ENCODE measurements around the gene TSPAN7. TPM values are rescaled to one million over a fixed set of nuclear protein-coding genes. Genes with fewer than 3 reads are reported as not detected.

Gene TSPAN7
- total RNA-seq, 2 donors from 2014 or later, result 0.60 to 0.62 TPM

GRCh38 chrX:38682095-38682494 lies 120.8 kb downstream of the TSPAN7 start:
- Mint-ChIP-seq H3K36me3 (ENCODE audit: insufficient read depth in 2 of 2) (no peaks in the 10 kb centered on the region), H3K27me3 (ENCODE audit: low read depth) (peaks cover 49% of the 10 kb centered on the region), H3K27ac (no peak overlapping the region), H3K4me3 (no peak overlapping the region), H3K9me3 (no peaks in the 10 kb centered on the region), H3K4me1 (ENCODE audit: low read depth) (peaks cover 13% of the 10 kb centered on the region)
- DNase-seq (no peak), ATAC-seq (replicated peaks in 1 of 2) (no peak)

GRCh38 chrX:38692961-38693360 lies 131.6 kb downstream of the TSPAN7 start:
- H3K27me3 Mint-ChIP-seq (ENCODE audit: low read depth), result peaks cover 42% of the 10 kb centered on the region
- no peak overlapping the region for H3K27ac Mint-ChIP-seq
- peaks cover 1 to 2% of the 10 kb centered on the region in 2 donors for H3K36me3 Mint-ChIP-seq (ENCODE audit: insufficient read depth in 2 of 2)
- H3K4me1 Mint-ChIP-seq (ENCODE audit: low read depth), result no peaks in the 10 kb centered on the region
- no peak for ATAC-seq (replicated peaks in 1 of 2)
- no peak for DNase-seq
- no peak overlapping the region for H3K4me3 Mint-ChIP-seq
- no peaks in the 10 kb centered on the region for H3K9me3 Mint-ChIP-seq

- Mint-ChIP-seq H3K27me3 (ENCODE audit: low read depth) (peaks cover 41% of the 10 kb centered on the region), H3K9me3 (no peaks in the 10 kb centered on the region), H3K4me1 (ENCODE audit: low read depth) (no peaks in the 10 kb centered on the region), H3K4me3 (no peak overlapping the region), H3K27ac (no peak overlapping the region), H3K36me3 (ENCODE audit: insufficient read depth in 2 of 2) (peaks cover 1 to 2% of the 10 kb centered on the region in 2 donors)
- ATAC-seq (replicated peaks in 1 of 2), result no peak
- DNase-seq, result no peak
These were observed 133.1 kb downstream of the TSPAN7 start for GRCh38 chrX:38694394-38694793.

- Mint-ChIP-seq H3K27me3 (ENCODE audit: low read depth) (peaks cover 46% of the 10 kb centered on the region), H3K9me3 (no peaks in the 10 kb centered on the region), H3K4me1 (ENCODE audit: low read depth) (no peaks in the 10 kb centered on the region), H3K27ac (no peak overlapping the region), H3K4me3 (no peak overlapping the region), H3K36me3 (ENCODE audit: insufficient read depth in 2 of 2) (peaks cover 0 to 1% of the 10 kb centered on the region in 2 donors)
- DNase-seq (no peak), ATAC-seq (replicated peaks in 1 of 2) (no peak)
These were observed 136.1 kb downstream of the TSPAN7 start for GRCh38 chrX:38697461-38697860.

- Mint-ChIP-seq H3K27ac (no peak overlapping the region), H3K4me3 (no peak overlapping the region), H3K27me3 (ENCODE audit: low read depth) (peaks cover 38% of the 10 kb centered on the region), H3K36me3 (ENCODE audit: insufficient read depth in 2 of 2) (no peaks in the 10 kb centered on the region), H3K9me3 (no peaks in the 10 kb centered on the region), H3K4me1 (ENCODE audit: low read depth) (peaks cover 3% of the 10 kb centered on the region)
- ATAC-seq (replicated peaks in 1 of 2), result no peak
- DNase-seq, result no peak
These were observed 137.8 kb downstream of the TSPAN7 start for GRCh38 chrX:38699121-38699520.

- no peaks in the 10 kb centered on the region for H3K9me3 Mint-ChIP-seq
- no peaks in the 10 kb centered on the region for H3K36me3 Mint-ChIP-seq (ENCODE audit: insufficient read depth in 2 of 2)
- no peak overlapping the region for H3K4me3 Mint-ChIP-seq
- no peak for DNase-seq
- H3K4me1 Mint-ChIP-seq (ENCODE audit: low read depth), result peaks cover 9% of the 10 kb centered on the region
- ATAC-seq (replicated peaks in 1 of 2), result no peak
- no peak overlapping the region for H3K27ac Mint-ChIP-seq
- peaks cover 38% of the 10 kb centered on the region for H3K27me3 Mint-ChIP-seq (ENCODE audit: low read depth)
These were observed 138.4 kb downstream of the TSPAN7 start for GRCh38 chrX:38699696-38700095.

- H3K4me1 Mint-ChIP-seq (ENCODE audit: low read depth), result peaks cover 17% of the 10 kb centered on the region
- H3K36me3 Mint-ChIP-seq (ENCODE audit: insufficient read depth in 2 of 2), result no peaks in the 10 kb centered on the region
- no peak for DNase-seq
- ATAC-seq (replicated peaks in 1 of 2), result no peak
- no peak overlapping the region for H3K27ac Mint-ChIP-seq
- no peak overlapping the region for H3K4me3 Mint-ChIP-seq
- peaks cover 30% of the 10 kb centered on the region for H3K27me3 Mint-ChIP-seq (ENCODE audit: low read depth)
- no peaks in the 10 kb centered on the region for H3K9me3 Mint-ChIP-seq
These were observed 139.7 kb downstream of the TSPAN7 start for GRCh38 chrX:38701073-38701472.

GRCh38 chrX:38704146-38704882 lies 143.0 kb downstream of the TSPAN7 start:
- Mint-ChIP-seq H3K36me3 (ENCODE audit: insufficient read depth in 2 of 2) (peaks cover 0 to 2% of the 10 kb centered on the region in 2 donors), H3K27ac (peak overlapping the region; percentile 72)
- peak; percentile 95 to 96 for ATAC-seq (replicated peaks in 1 of 2)

GRCh38 chrX:38717871-38718270 lies 156.5 kb downstream of the TSPAN7 start:
- DNase-seq, result peak; percentile 2 to 6
- peaks cover 37% of the 10 kb centered on the region for H3K27me3 Mint-ChIP-seq (ENCODE audit: low read depth)
- H3K9me3 Mint-ChIP-seq, result peaks cover 0 to 5% of the 10 kb centered on the region in 2 donors
- ATAC-seq (replicated peaks in 1 of 2), result no peak
- H3K4me1 Mint-ChIP-seq (ENCODE audit: low read depth), result peaks cover 8% of the 10 kb centered on the region
- no peak overlapping the region for H3K27ac Mint-ChIP-seq
- peaks cover 0 to 1% of the 10 kb centered on the region in 2 donors for H3K36me3 Mint-ChIP-seq (ENCODE audit: insufficient read depth in 2 of 2)
- H3K4me3 Mint-ChIP-seq, result no peak overlapping the region

More at GRCh38 chrX:38704146-38704882, 143.0 kb downstream of the TSPAN7 start:
- peaks cover 25% of the 10 kb centered on the region for H3K27me3 Mint-ChIP-seq (ENCODE audit: low read depth)
- H3K4me1 Mint-ChIP-seq (ENCODE audit: low read depth), result peaks cover 17% of the 10 kb centered on the region
- peaks cover 0 to 2% of the 10 kb centered on the region in 2 donors for H3K9me3 Mint-ChIP-seq
- DNase-seq, result no peak
- peak overlapping the region in 1 of 2 donors; percentile 49 for H3K4me3 Mint-ChIP-seq

- no peak for DNase-seq
- ATAC-seq (replicated peaks in 1 of 2), result no peak
- H3K36me3 Mint-ChIP-seq (ENCODE audit: insufficient read depth in 2 of 2), result peaks cover 0 to 1% of the 10 kb centered on the region in 2 donors
- no peak overlapping the region for H3K27ac Mint-ChIP-seq
- no peak overlapping the region for H3K4me3 Mint-ChIP-seq
- peaks cover 0 to 5% of the 10 kb centered on the region in 2 donors for H3K9me3 Mint-ChIP-seq
- peaks cover 37% of the 10 kb centered on the region for H3K27me3 Mint-ChIP-seq (ENCODE audit: low read depth)
- peaks cover 8% of the 10 kb centered on the region for H3K4me1 Mint-ChIP-seq (ENCODE audit: low read depth)
These were observed 157.0 kb downstream of the TSPAN7 start for GRCh38 chrX:38718311-38718710.

- ATAC-seq (replicated peaks in 1 of 2), result no peak
- no peak for DNase-seq
- H3K27me3 Mint-ChIP-seq (ENCODE audit: low read depth), result peaks cover 9% of the 10 kb centered on the region
- H3K4me3 Mint-ChIP-seq, result no peak overlapping the region
- H3K27ac Mint-ChIP-seq, result no peak overlapping the region
- H3K9me3 Mint-ChIP-seq, result no peaks in the 10 kb centered on the region
- peaks cover 1% of the 10 kb centered on the region for H3K4me1 Mint-ChIP-seq (ENCODE audit: low read depth)
- no peaks in the 10 kb centered on the region for H3K36me3 Mint-ChIP-seq (ENCODE audit: insufficient read depth in 2 of 2)
These were observed 165.3 kb downstream of the TSPAN7 start for GRCh38 chrX:38726612-38727011.

GRCh38 chrX:38727668-38728067 lies 166.3 kb downstream of the TSPAN7 start:
- Mint-ChIP-seq H3K9me3 (no peaks in the 10 kb centered on the region), H3K27me3 (ENCODE audit: low read depth) (peaks cover 11% of the 10 kb centered on the region), H3K4me3 (no peak overlapping the region), H3K27ac (no peak overlapping the region), H3K4me1 (ENCODE audit: low read depth) (no peaks in the 10 kb centered on the region), H3K36me3 (ENCODE audit: insufficient read depth in 2 of 2) (no peaks in the 10 kb centered on the region)
- ATAC-seq (replicated peaks in 1 of 2) (no peak), DNase-seq (no peak)

GRCh38 chrX:38732866-38733265 lies 171.5 kb downstream of the TSPAN7 start:
- no peak for DNase-seq
- Mint-ChIP-seq H3K9me3 (no peaks in the 10 kb centered on the region), H3K4me1 (ENCODE audit: low read depth) (no peaks in the 10 kb centered on the region), H3K27ac (no peak overlapping the region), H3K36me3 (ENCODE audit: insufficient read depth in 2 of 2) (no peaks in the 10 kb centered on the region), H3K27me3 (ENCODE audit: low read depth) (peaks cover 38% of the 10 kb centered on the region), H3K4me3 (no peak overlapping the region)
- no peak for ATAC-seq (replicated peaks in 1 of 2)

All from activated T-cell treated with anti-CD3 and anti-CD28 coated beads, Interleukin-2, amount 50 U/mL, for 72 hours (primary cell).